ENCODE results near the gene IRS2. TPM values are rescaled to one million over a fixed set of nuclear protein-coding genes. Genes with fewer than 3 reads are reported as not detected.

The IRS2 gene
- total RNA-seq, 1 donor from 2014 or later: 43.8 TPM

- Histone ChIP-seq H3K9me3 (no peaks in the 10 kb centered on the region), H3K4me3 (no peak overlapping the region), H3K36me3 (no peaks in the 10 kb centered on the region), H3K4me1 (peaks cover 7% of the 10 kb centered on the region), H3K27me3 (no peaks in the 10 kb centered on the region), H3K27ac (no peak overlapping the region)
- peak; percentile 79 for DNase-seq
- TF ChIP-seq CTCF (IDR thresholded peaks at IDR 0.05): no peak
- intact Hi-C loops (cut with DNase I): no loop called here
- ATAC-seq: peak; percentile 76
Measured at GRCh38 chr13:109794095-109794494, 7.7 kb upstream of the IRS2 start.

- no peak for ATAC-seq
- H3K4me1 ChIP-seq: peaks cover 19% of the 10 kb centered on the region
- H3K36me3 ChIP-seq: no peaks in the 10 kb centered on the region
- no peaks in the 10 kb centered on the region for H3K9me3 ChIP-seq
- no peak for DNase-seq
- TF ChIP-seq CTCF (IDR thresholded peaks at IDR 0.05): no peak
- H3K4me3 ChIP-seq: no peak overlapping the region
- intact Hi-C loops (cut with DNase I): no loop called here
- H3K27me3 ChIP-seq: no peaks in the 10 kb centered on the region
- no peak overlapping the region for H3K27ac ChIP-seq
Measured at GRCh38 chr13:109792416-109793059, 6.2 kb upstream of the IRS2 start.

GRCh38 chr13:109790942-109791605, 4.7 kb upstream of the IRS2 start:
- DNase-seq (no peak), ATAC-seq (peak; percentile 32)
- H3K9me3 ChIP-seq: no peaks in the 10 kb centered on the region

DNA sequence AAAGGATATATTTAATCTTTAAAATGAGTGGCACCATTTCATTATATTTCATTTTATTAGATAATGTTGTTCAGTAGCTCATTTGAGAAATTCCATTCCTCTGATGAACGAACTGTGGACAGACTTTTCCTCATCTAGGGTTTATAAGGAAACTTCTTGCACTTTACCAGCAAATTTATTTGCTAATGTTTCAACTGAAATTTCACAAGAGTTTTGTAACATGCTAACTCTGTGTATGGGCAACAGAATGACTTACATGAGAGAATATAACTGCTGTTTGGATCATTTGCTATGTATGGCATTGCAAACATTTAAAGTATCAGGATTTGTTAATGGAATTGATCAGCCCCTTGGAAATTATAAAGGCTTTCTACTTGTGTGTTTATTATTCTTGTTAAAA, 3.7 kb upstream of the IRS2 start:
- Histone ChIP-seq H3K27me3 (no peaks in the 10 kb centered on the region), H3K9me3 (no peaks in the 10 kb centered on the region), H3K4me3 (no peak overlapping the region), H3K27ac (no peak overlapping the region), H3K4me1 (peaks cover 19% of the 10 kb centered on the region), H3K36me3 (no peaks in the 10 kb centered on the region)
- DNase-seq (no peak), ATAC-seq (no peak)
- intact Hi-C loops (cut with DNase I): no loop called here
- TF ChIP-seq CTCF (IDR thresholded peaks at IDR 0.05): no peak

More at GRCh38 chr13:109790942-109791605, 4.7 kb upstream of the IRS2 start:
- TF ChIP-seq CTCF (IDR thresholded peaks at IDR 0.05): peak; percentile 47
- no peak overlapping the region for H3K4me3 ChIP-seq
- no peak overlapping the region for H3K27ac ChIP-seq
- no peaks in the 10 kb centered on the region for H3K27me3 ChIP-seq
- H3K4me1 ChIP-seq: peaks cover 19% of the 10 kb centered on the region
- no peaks in the 10 kb centered on the region for H3K36me3 ChIP-seq
- intact Hi-C loops (cut with DNase I): no loop called here

DNA sequence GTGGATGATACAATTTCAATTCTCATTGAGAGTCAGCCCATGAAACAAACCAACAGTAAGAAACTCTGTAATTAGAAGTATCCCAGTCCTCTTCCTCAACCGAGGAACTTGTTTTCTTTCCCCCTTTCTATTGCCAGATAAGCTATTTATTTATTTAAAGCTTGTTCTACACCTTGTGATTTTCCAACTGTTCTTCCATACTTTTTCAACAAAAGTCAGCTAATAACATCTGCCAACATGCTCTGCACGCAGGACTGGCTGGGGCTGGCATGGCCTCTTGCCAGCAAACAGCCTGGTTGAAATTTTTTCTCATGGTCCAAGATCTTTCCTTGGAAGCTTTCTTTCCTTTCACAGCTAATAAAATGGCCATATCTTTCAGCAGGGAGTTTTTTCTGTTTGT, 2.9 kb upstream of the IRS2 start:
- no peak overlapping the region for H3K27ac ChIP-seq
- DNase-seq: no peak
- no peak for TF ChIP-seq CTCF (IDR thresholded peaks at IDR 0.05)

More for the DNA sequence above, 2.9 kb upstream of the IRS2 start:
- intact Hi-C loops (cut with DNase I): no loop called here
- peaks cover 19% of the 10 kb centered on the region for H3K4me1 ChIP-seq
- no peaks in the 10 kb centered on the region for H3K9me3 ChIP-seq
- no peak overlapping the region for H3K4me3 ChIP-seq
- H3K36me3 ChIP-seq: peaks cover 1% of the 10 kb centered on the region
- no peak for ATAC-seq
- H3K27me3 ChIP-seq: no peaks in the 10 kb centered on the region
